ENCODE data around the gene MAGI1. TPM values are rescaled to one million over a fixed set of nuclear protein-coding genes. Genes with fewer than 3 reads are reported as not detected.

Gene MAGI1
- total RNA-seq, 4 donors from 2014 or later: 7.6 to 42.9 (median 37.0) TPM

GRCh38 chr3:65351753-65352152, 687.0 kb downstream of the MAGI1 start:
- DNase-seq: no peak
- intact Hi-C loops (cut with DNase I; ENCODE audit: low total_unique reads): no loop called here

GRCh38 chr3:65350801-65351476, 687.8 kb downstream of the MAGI1 start:
- no peaks in the 10 kb centered on the region for H3K9me3 ChIP-seq
- no peaks in the 10 kb centered on the region for H3K27me3 ChIP-seq
- TF ChIP-seq POLR2A (IDR thresholded peaks at IDR 0.05): no peak
- TF ChIP-seq CTCF (IDR thresholded peaks at IDR 0.05): no peak
- no peak for DNase-seq
- H3K4me1 ChIP-seq: no peaks in the 10 kb centered on the region
- H3K4me3 ChIP-seq: no peak overlapping the region
- intact Hi-C loops (cut with DNase I; ENCODE audit: low total_unique reads): no loop called here
- H3K27ac ChIP-seq: no peak overlapping the region
- no peaks in the 10 kb centered on the region for H3K36me3 ChIP-seq

More at GRCh38 chr3:65351753-65352152, 687.0 kb downstream of the MAGI1 start:
- no peaks in the 10 kb centered on the region for H3K36me3 ChIP-seq
- no peak overlapping the region for H3K27ac ChIP-seq
- no peaks in the 10 kb centered on the region for H3K9me3 ChIP-seq
- no peaks in the 10 kb centered on the region for H3K27me3 ChIP-seq
- no peaks in the 10 kb centered on the region for H3K4me1 ChIP-seq
- no peak overlapping the region for H3K4me3 ChIP-seq
- no peak for TF ChIP-seq POLR2A (IDR thresholded peaks at IDR 0.05)
- no peak for TF ChIP-seq CTCF (IDR thresholded peaks at IDR 0.05)

- Histone ChIP-seq H3K4me1 (no peaks in the 10 kb centered on the region), H3K27me3 (no peaks in the 10 kb centered on the region), H3K27ac (no peak overlapping the region), H3K4me3 (no peak overlapping the region), H3K36me3 (no peaks in the 10 kb centered on the region), H3K9me3 (no peaks in the 10 kb centered on the region)
- no peak for DNase-seq
- TF ChIP-seq CTCF (IDR thresholded peaks at IDR 0.05) (no peak), POLR2A (IDR thresholded peaks at IDR 0.05) (no peak)
- intact Hi-C loops (cut with DNase I; ENCODE audit: low total_unique reads): no loop called here
Measured at GRCh38 chr3:65348398-65348995, 690.2 kb downstream of the MAGI1 start.

- TF ChIP-seq POLR2A (IDR thresholded peaks at IDR 0.05): no peak
- no peak for TF ChIP-seq CTCF (IDR thresholded peaks at IDR 0.05)
- Histone ChIP-seq H3K36me3 (no peaks in the 10 kb centered on the region), H3K4me3 (no peak overlapping the region), H3K4me1 (no peaks in the 10 kb centered on the region), H3K9me3 (no peaks in the 10 kb centered on the region), H3K27me3 (no peaks in the 10 kb centered on the region), H3K27ac (no peak overlapping the region)
- intact Hi-C loops (cut with DNase I; ENCODE audit: low total_unique reads): no loop called here
- DNase-seq: no peak
Measured at GRCh38 chr3:65347166-65347565, 691.6 kb downstream of the MAGI1 start.

GRCh38 chr3:65344846-65345245, 693.9 kb downstream of the MAGI1 start:
- H3K9me3 ChIP-seq: no peaks in the 10 kb centered on the region
- no peak overlapping the region for H3K4me3 ChIP-seq
- no peaks in the 10 kb centered on the region for H3K36me3 ChIP-seq
- no peak for DNase-seq
- TF ChIP-seq POLR2A (IDR thresholded peaks at IDR 0.05): no peak
- no peak for TF ChIP-seq CTCF (IDR thresholded peaks at IDR 0.05)
- H3K27me3 ChIP-seq: no peaks in the 10 kb centered on the region
- H3K27ac ChIP-seq: no peak overlapping the region
- intact Hi-C loops (cut with DNase I; ENCODE audit: low total_unique reads): no loop called here
- no peaks in the 10 kb centered on the region for H3K4me1 ChIP-seq

Data from uterus (tissue), 4 donors.